Retina (tissue), 1 donor: ENCODE results near the gene GOLPH3.
"Not testable (repeated sequence)": the region's sequence is repeated elsewhere in the genome, so short reads cannot be mapped to it uniquely, and the experiment has no call there.

Source experiments
- DNase-seq: peaks from one replicate; pipeline ENCODE4 v3.0.0-alpha.2; 2016

GOLPH3 gene

GRCh38 chr5:32096891-32097595 lies 77.1 kb downstream of the GOLPH3 start:
- no peak for DNase-seq

GRCh38 chr5:32095261-32095671 lies 78.9 kb downstream of the GOLPH3 start:
- DNase-seq, result no peak

- DNase-seq, result no peak
Observed at GRCh38 chr5:32094691-32095090, 79.4 kb downstream of the GOLPH3 start.

GRCh38 chr5:32092938-32093812 lies 80.9 kb downstream of the GOLPH3 start:
- DNase-seq, result peak; percentile 67

- no peak for DNase-seq
Observed at GRCh38 chr5:32090755-32091128, 83.4 kb downstream of the GOLPH3 start.

GRCh38 chr5:32090026-32090754 lies 83.9 kb downstream of the GOLPH3 start:
- DNase-seq, result no peak

GRCh38 chr5:32089146-32090000 lies 84.7 kb downstream of the GOLPH3 start:
- no peak for DNase-seq

GRCh38 chr5:32088214-32088613 lies 85.9 kb downstream of the GOLPH3 start:
- no peak for DNase-seq

GRCh38 chr5:32087086-32088082 lies 86.7 kb downstream of the GOLPH3 start:
- no peak for DNase-seq

- no peak for DNase-seq
Observed at GRCh38 chr5:32083981-32084430, 90.1 kb downstream of the GOLPH3 start.

GRCh38 chr5:32082701-32083100 lies 91.4 kb downstream of the GOLPH3 start:
- no peak for DNase-seq

GRCh38 chr5:32080565-32080964 lies 93.6 kb downstream of the GOLPH3 start:
- not testable (repeated sequence) for DNase-seq

- not testable (repeated sequence) for DNase-seq
Observed at GRCh38 chr5:32078855-32079254, 95.3 kb downstream of the GOLPH3 start.

- peak; percentile 22 for DNase-seq
Observed at GRCh38 chr5:32076699-32077695, 97.1 kb downstream of the GOLPH3 start.
